HepG2 (cell line): ENCODE results near the gene CNTD1. TPM values are rescaled to one million over a fixed set of nuclear protein-coding genes. Genes with fewer than 3 reads are reported as not detected.

ENCODE experiments used
- CENPX ChIP-seq: sonication (generic); formaldehyde crosslinking; IDR thresholded peaks from 2 replicates; pipeline ENCODE4 v1.9.0; 2021; ENCODE audit warnings: mild to moderate bottlenecking, missing genetic modification reagents, moderate library complexity
- DPF2 ChIP-seq: sonication (generic); formaldehyde crosslinking; IDR thresholded peaks from 2 replicates; pipeline ENCODE4 v1.4.0; 2020; ENCODE audit warnings: mild to moderate bottlenecking, low read depth, missing genetic modification reagents, borderline replicate concordance
- ELK4 ChIP-seq: sonication (generic); formaldehyde crosslinking; IDR thresholded peaks from 2 replicates; pipeline ENCODE4 v1.9.0; 2021; ENCODE audit warnings: missing genetic modification reagents, borderline replicate concordance
- ETS1 ChIP-seq: sonication (generic); formaldehyde crosslinking; IDR thresholded peaks from 2 replicates; pipeline ENCODE4 v1.4.0; 2020; ENCODE audit warnings: missing genetic modification reagents
- GFI1 ChIP-seq: sonication (generic); formaldehyde crosslinking; IDR thresholded peaks from 2 replicates; pipeline ENCODE4 v1.5.0; 2020; ENCODE audit warnings: missing genetic modification reagents, mild to moderate bottlenecking, borderline replicate concordance
- KLF11 ChIP-seq: IDR thresholded peaks from 2 replicates; pipeline ENCODE4 v1.6.1; 2016; ENCODE audit warnings: missing compliant biosample characterization
- MAFG ChIP-seq: sonication (generic); formaldehyde crosslinking; IDR thresholded peaks from 2 replicates; pipeline ENCODE4 v1.5.1; 2020; ENCODE audit warnings: mild to moderate bottlenecking, missing genetic modification reagents
- MED1 ChIP-seq: sonication (generic); formaldehyde crosslinking; IDR thresholded peaks from 2 replicates; pipeline ENCODE4 v1.4.0; 2020; ENCODE audit warnings: missing genetic modification reagents
- MEIS2 ChIP-seq: sonication (generic); formaldehyde crosslinking; IDR thresholded peaks from 2 replicates; pipeline ENCODE4 v1.9.0; 2021; ENCODE audit warnings: mild to moderate bottlenecking, missing genetic modification reagents
- MIER3 ChIP-seq: IDR thresholded peaks from 2 replicates; pipeline ENCODE4 v1.6.1; 2016; ENCODE audit warnings: missing compliant biosample characterization, borderline replicate concordance
- NFIB ChIP-seq: sonication (generic); formaldehyde crosslinking; IDR thresholded peaks from 2 replicates; pipeline ENCODE4 v1.9.0; 2021; ENCODE audit warnings: missing genetic modification reagents, mild to moderate bottlenecking, borderline replicate concordance
- NFKB2 ChIP-seq: sonication (generic); formaldehyde crosslinking; IDR thresholded peaks from 2 replicates; pipeline ENCODE4 v1.4.0; 2020; ENCODE audit warnings: missing genetic modification reagents, borderline replicate concordance
- RCOR2 ChIP-seq: IDR thresholded peaks from 2 replicates; pipeline ENCODE4 v1.6.1; 2016; ENCODE audit warnings: missing biosample characterization, missing genetic modification reagents
- REL ChIP-seq: sonication (generic); formaldehyde crosslinking; conservative IDR thresholded peaks from 2 replicates; pipeline ENCODE4 v1.8.0; 2022; ENCODE audit warnings: mild to moderate bottlenecking, missing genetic modification reagents, moderate library complexity
- RELA ChIP-seq: sonication (generic); formaldehyde crosslinking; IDR thresholded peaks from 2 replicates; pipeline ENCODE4 v1.4.0; 2020; ENCODE audit warnings: missing genetic modification reagents
- SCMH1 ChIP-seq: sonication (generic); formaldehyde crosslinking; IDR thresholded peaks from 2 replicates; pipeline ENCODE4 v1.9.0; 2021; ENCODE audit warnings: missing genetic modification reagents, mild to moderate bottlenecking, borderline replicate concordance
- SMAD9 ChIP-seq: sonication (generic); formaldehyde crosslinking; IDR thresholded peaks from 2 replicates; pipeline ENCODE4 v1.5.1; 2020; ENCODE audit warnings: mild to moderate bottlenecking, missing genetic modification reagents
- SRY ChIP-seq: sonication (generic); formaldehyde crosslinking; IDR thresholded peaks from 2 replicates; pipeline ENCODE4 v1.8.0; 2022; ENCODE audit warnings: mild to moderate bottlenecking, missing genetic modification reagents
- TEAD3 ChIP-seq: optimal IDR thresholded peaks from 2 replicates; pipeline ENCODE3; 2016; ENCODE audit warnings: borderline replicate concordance
- ZBTB46 ChIP-seq: sonication (generic); formaldehyde crosslinking; IDR thresholded peaks from 2 replicates; pipeline ENCODE4 v1.4.0; 2020; ENCODE audit warnings: mild to moderate bottlenecking, missing genetic modification reagents, borderline replicate concordance
- ZBTB8A ChIP-seq: sonication (generic); formaldehyde crosslinking; IDR thresholded peaks from 2 replicates; pipeline ENCODE4 v1.4.0; 2020; ENCODE audit warnings: mild to moderate bottlenecking, low read depth, missing genetic modification reagents, borderline replicate concordance
- ZNF180 ChIP-seq: sonication (generic); formaldehyde crosslinking; IDR thresholded peaks from 2 replicates; pipeline ENCODE4 v1.4.0; 2020; ENCODE audit warnings: low read depth, missing genetic modification reagents, borderline replicate concordance
- ZNF674 ChIP-seq: sonication (generic); formaldehyde crosslinking; IDR thresholded peaks from 2 replicates; pipeline ENCODE4 v1.5.0; 2020; ENCODE audit warnings: low read depth, mild to moderate bottlenecking, missing genetic modification reagents
- ZNF775 ChIP-seq: sonication (generic); formaldehyde crosslinking; IDR thresholded peaks from 2 replicates; pipeline ENCODE4 v1.4.0; 2020; ENCODE audit warnings: missing genetic modification reagents, mild to moderate bottlenecking, moderate library complexity, borderline replicate concordance
- ZNF788 ChIP-seq: sonication (generic); formaldehyde crosslinking; IDR thresholded peaks from 2 replicates; pipeline ENCODE4 v1.5.0; 2020; ENCODE audit warnings: mild to moderate bottlenecking, missing genetic modification reagents, borderline replicate concordance
- polyA plus RNA-seq, 8 experiments: library from polyadenylated mRNA; depleted of rRNA in 3 of 8; stranded (reverse) in 7 of 8; unstranded in 1 of 8; fragments of >200 nt; fragmentation: Illumina TruSeq in 4 of 8; extraction: Trizol in 4 of 8; gene quantifications; 2 replicates each; pipeline versions ENCODE4 v1.2.1 to v1.2.3, GENCODE V29; 2011 to 2016; ENCODE audit warnings: low read depth in 4 of 8, missing spikeins in 1 of 8, mixed read lengths in 1 of 8; ENCODE audit not compliant: insufficient read depth in 1 of 8
- total RNA-seq, 5 experiments: library from RNA; depleted of rRNA; stranded (reverse); fragments of >200 nt; fragmentation: Illumina TruSeq; extraction: Trizol; gene quantifications; 2 replicates each; pipeline ENCODE4 v1.2.3, GENCODE V29; 2016; ENCODE audit warnings: low read depth in 1 of 5

The CNTD1 gene
- total and polyA plus RNA-seq, 2 of the 13 experiments (the other 11 are each of a cell fraction or from before 2014, with no cell fraction given) = 0.11 to 0.15 TPM

GRCh38 chr17:42773290-42774035, 25.2 kb upstream of the CNTD1 start, which contains the start of gene VPS25 (continued):
- 0 out of 2 replicates have a peak, but pooled peaks have one; percentile 69 for TF ChIP-seq ETS1 (CRISPR knock-in tag)
- TF ChIP-seq KLF11 (CRISPR knock-in tag) = peak; percentile 98
- peak; percentile 28; the same call in 1 of the 2 replicates for TF ChIP-seq ELK4 (CRISPR knock-in tag)
- TF ChIP-seq TEAD3 (CRISPR knock-in tag) = peak; percentile 69
- no peak for TF ChIP-seq ZBTB8A (CRISPR knock-in tag)
- TF ChIP-seq ZBTB46 (CRISPR knock-in tag) = no peak; the same call in 1 of the 2 replicates
- peak; percentile 73; the same call in 1 of the 2 replicates for TF ChIP-seq SMAD9 (CRISPR knock-in tag)
- TF ChIP-seq SRY (CRISPR knock-in tag) = peak; percentile 79; the same call in 1 of the 2 replicates
- TF ChIP-seq NFIB = no peak
- no peak for TF ChIP-seq ZNF180 (CRISPR knock-in tag)
- TF ChIP-seq ZNF788 (CRISPR knock-in tag) = peak; percentile 97; the same call in 1 of the 2 replicates
- TF ChIP-seq MAFG (CRISPR knock-in tag) = no peak
- TF ChIP-seq ZNF775 = no peak
- TF ChIP-seq GFI1 (CRISPR knock-in tag) = no peak
- no peak for TF ChIP-seq CENPX (CRISPR knock-in tag)
- peak; percentile 91 for TF ChIP-seq MED1
- peak; percentile 98; the same call in 1 of the 2 replicates for TF ChIP-seq MIER3
- no peak; the same call in 1 of the 2 replicates for TF ChIP-seq DPF2 (CRISPR knock-in tag)
- TF ChIP-seq RCOR2 = no peak
- TF ChIP-seq REL = no peak
- no peak for TF ChIP-seq SCMH1 (CRISPR knock-in tag)
- no peak for TF ChIP-seq ZNF674 (CRISPR knock-in tag)
- TF ChIP-seq RELA (CRISPR knock-in tag) = 0 out of 2 replicates have a peak, but pooled peaks have one; percentile 80
- peak; percentile 17; the same call in 1 of the 2 replicates for TF ChIP-seq MEIS2 (CRISPR knock-in tag)
- peak; percentile 89 for TF ChIP-seq NFKB2 (CRISPR knock-in tag)
